NCI-H1092 treated with DMSO at 0.1 percent for 48 hours (cell line): ENCODE data around the gene MARCKS.

Experiments used
- DNase-seq: peaks from one replicate; lab custom pipeline; 2025; lab: John Stamatoyannopoulos, UW

Gene MARCKS, protein sequence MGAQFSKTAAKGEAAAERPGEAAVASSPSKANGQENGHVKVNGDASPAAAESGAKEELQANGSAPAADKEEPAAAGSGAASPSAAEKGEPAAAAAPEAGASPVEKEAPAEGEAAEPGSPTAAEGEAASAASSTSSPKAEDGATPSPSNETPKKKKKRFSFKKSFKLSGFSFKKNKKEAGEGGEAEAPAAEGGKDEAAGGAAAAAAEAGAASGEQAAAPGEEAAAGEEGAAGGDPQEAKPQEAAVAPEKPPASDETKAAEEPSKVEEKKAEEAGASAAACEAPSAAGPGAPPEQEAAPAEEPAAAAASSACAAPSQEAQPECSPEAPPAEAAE

DNA sequence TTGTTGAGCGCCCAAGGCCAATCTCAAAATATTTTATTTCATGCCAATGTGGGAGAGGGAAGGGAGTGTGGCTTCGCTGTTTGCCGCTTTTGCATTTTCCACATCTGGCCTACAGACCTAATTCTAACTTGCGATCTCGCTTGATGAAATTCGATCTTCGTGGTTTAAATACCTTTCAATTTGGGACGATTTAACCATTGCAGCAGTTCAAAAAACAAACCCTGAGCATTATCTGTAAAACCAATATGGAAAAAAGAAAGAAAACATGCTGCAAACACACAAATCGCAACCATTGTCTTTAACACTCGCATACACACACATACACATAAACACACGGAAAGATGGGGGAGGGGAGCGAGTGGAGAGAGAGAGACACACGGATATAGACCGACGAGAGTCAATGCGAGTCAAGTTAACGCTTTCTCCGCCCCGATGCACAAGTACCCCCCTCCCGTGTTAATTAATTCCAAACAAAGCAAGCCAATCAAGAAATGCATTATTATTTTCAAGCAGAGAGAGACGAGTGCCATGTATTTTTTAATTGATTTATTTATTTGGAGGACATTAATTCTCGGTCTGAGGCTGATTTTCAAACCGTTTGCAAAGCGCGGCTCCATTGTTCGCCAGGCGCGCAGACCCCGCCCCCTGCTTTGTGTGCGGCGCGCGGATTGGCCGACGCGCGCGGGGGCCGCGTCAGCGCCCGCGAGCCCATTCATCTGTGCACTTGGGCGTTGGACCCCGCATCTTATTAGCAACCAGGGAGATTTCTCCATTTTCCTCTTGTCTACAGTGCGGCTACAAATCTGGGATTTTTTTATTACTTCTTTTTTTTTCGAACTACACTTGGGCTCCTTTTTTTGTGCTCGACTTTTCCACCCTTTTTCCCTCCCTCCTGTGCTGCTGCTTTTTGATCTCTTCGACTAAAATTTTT lies at the start of gene MARCKS:
TSS of gene MARCKS (plus strand) at position 721 of the 931 bp plus-strand sequence. CDS start 401 bp downstream, outside the sequence.
- DNase-seq = peak; percentile 93

DNA sequence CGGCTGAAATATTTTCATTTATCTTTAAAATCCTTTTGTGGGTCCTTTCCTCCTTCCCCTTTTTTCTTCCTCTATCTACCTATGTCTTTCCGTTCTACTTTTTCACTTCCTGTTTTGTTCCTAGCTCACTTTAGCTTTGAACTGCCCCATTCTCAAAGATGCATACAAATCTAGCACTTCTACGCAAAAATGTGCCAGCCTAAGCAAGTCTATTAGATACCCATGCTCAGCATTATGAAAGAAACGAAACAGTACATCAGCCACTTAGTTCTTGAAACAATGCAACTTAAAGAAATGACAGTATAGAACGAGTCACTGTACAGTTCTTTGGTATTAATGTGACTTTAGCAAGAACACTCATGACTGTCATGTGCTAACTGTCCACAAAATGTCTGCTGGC lies 47.3 kb upstream of the MARCKS start:
- DNase-seq = no peak

DNA sequence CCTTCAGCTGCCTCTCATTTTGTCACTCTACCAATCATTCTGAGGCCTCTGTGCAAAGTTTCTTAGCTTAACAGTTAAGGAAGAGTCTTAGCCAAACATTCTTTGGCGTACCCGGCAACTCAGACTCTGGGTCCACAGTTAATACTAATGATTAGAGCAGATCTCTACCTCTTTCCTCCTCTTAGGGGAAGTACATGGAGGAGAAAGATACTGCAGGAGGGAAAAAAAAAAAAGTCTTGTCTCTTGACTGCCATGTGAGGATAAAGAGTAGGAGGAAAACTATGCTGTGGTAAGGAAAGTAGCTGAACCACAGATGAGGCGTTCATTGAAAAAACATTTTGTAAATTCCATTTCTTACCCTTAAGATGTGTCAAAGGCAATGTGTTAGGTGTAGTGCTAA lies 44.0 kb upstream of the MARCKS start:
- no peak for DNase-seq

DNA sequence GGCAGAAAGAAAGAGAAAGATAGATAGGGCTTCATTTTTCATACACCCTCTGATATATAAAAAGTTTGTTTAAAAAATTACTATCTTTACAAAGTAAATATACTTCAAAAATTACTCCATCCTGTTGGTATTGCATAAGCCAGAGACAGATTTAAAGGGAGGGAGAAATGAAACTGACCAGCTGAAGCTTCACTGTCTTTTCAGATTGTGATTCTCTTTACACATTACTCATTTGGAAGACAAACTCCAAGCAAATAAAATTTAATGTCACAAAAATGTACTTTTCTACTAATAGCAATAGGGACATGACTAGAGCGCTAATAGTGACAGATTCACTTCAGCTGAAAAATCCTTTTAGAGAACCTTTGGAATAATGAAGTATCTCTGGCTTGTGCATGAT lies 38.6 kb upstream of the MARCKS start:
- no peak for DNase-seq

DNA sequence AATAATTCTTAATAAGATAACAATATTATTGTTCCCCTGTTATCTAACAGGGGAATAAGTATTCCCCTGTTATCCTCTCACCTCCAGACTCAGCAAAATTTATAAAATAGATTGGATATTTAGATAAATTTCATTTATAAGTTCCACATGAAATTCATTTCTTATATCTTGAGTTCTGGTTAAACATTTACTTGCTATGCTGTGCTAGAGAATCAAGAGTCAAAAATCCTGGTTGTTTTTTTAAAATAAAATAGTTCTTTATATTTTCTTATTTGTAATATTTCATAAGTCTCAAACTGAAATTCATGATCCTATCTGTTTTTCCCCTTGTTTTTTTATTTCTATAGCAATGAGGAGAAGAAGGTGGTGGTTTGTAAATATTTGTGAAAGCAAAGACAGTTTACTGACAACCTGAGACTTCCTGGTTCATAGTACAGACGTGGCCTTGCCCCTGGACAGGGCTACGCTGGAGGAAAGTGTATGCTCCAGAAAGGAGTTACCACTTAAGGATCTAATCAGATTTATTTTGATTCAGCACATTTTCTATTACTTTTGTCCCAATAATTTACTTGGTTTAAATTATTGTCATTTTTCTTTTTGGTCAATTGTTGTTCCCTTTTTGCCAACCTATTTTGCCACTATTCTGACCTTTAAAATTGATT lies 37.8 kb upstream of the MARCKS start:
- DNase-seq = no peak

DNA sequence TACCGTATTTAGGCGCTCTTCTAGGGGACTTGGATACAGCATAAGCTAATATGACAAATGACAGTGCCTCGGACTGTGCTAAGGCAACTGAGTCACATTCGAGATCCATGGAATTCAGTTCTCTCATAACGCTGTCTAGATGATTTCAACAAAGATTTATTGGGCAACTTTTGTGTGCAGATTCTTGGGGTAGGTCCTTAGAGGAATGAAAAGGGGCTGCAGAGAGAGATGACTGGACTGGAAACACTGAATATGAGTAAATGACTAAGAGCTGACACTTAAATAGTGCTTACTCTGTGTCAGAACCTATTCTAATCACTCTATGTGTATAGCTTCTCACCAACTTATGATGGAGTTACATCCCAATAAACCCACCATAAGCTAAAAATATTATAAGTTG lies 36.4 kb upstream of the MARCKS start:
- DNase-seq = no peak

DNA sequence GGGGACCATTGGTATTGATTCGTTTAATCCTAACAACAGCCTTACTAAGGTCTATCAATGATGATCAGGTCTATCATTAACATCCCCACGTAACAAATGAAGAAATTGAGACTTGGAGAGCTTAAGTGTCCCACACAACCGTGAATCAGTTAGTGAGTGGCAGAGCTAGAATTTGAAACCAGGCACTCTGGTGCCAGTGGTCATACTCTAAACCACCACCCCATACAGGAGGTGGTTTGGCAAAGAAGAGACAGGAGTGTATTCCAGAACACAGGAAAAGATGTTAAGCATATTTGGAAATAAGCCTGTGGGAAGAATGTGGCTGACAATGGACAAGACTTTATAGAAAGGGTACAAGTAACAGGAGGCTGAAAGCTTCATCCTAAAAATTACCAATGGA lies 35.7 kb upstream of the MARCKS start:
- DNase-seq = no peak

DNA sequence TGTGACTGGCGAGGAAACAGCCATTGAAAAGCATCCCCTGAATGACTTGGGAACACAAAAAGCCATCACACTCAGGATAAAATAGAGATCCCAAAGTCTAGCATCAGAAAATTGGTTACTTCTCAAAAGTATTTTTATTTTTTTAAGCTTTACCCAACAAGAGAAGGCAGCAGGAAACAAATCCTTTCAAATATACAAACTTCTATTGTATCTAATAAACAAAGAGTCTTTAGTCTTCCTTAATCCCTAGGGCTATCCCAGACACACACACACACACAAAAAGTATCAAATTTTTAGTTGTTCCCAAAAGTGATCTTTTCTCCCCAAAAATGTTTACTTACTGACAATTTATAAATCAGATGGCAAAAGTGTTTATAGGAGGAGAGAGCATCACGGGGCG lies 33.2 kb upstream of the MARCKS start:
- DNase-seq = no peak

DNA sequence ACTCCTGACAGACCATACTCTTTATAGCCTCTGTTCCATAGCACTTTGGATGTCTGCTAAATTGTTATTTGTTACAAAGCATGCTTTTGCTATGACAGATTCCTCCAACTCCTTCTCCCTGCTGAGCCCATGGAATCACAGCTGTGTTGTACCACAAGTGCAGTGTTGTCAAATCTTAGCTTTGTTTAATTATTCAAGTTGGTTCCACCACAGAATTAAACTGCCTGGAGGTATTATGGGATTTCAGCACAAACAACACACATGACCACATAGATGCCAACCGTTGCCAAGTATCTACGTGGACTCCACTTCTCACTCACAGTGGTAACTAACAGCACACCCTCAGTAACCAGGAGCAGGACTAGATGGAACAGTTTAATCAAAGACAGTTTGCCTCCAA lies 32.7 kb upstream of the MARCKS start:
- DNase-seq = no peak

DNA sequence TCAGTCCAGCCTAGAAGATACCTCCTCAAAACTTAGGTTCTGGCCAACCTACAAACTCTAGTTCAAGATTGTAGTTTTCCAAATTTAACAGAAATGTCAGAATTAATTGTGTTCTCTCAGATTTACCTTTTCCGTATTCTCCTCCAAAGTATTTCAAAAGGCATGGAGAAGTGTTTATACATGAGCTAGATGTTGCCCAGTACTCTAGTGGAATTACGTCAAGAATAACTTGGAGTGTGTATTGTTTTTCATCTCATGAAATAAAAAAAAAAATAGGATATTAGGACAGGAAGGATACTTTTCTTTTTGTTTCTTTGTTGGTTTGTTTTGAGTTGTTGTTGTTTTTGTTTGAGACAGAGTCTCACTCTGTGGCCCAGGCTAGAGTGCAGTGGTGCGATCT lies 32.3 kb upstream of the MARCKS start:
- no peak for DNase-seq

DNA sequence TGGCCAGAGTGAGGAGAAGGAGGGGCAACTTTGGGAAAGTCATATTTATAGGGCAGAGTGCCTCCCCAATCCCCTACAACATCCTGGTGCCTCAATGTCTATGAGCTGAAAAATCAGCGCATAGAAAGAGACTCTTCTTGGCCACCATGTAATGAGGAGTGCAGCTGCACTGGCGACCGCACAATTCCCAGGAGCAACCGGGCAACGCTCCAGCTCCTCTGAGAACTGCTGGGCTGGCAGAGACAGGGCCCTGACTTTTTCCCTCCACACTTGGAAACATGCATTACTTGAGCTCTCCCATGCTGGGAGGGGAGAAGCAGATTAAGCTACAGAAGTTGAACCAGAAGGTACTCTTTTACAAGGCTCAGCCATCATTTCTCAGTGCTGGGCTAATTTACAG lies 31.4 kb upstream of the MARCKS start:
- peak; percentile 79 for DNase-seq

DNA sequence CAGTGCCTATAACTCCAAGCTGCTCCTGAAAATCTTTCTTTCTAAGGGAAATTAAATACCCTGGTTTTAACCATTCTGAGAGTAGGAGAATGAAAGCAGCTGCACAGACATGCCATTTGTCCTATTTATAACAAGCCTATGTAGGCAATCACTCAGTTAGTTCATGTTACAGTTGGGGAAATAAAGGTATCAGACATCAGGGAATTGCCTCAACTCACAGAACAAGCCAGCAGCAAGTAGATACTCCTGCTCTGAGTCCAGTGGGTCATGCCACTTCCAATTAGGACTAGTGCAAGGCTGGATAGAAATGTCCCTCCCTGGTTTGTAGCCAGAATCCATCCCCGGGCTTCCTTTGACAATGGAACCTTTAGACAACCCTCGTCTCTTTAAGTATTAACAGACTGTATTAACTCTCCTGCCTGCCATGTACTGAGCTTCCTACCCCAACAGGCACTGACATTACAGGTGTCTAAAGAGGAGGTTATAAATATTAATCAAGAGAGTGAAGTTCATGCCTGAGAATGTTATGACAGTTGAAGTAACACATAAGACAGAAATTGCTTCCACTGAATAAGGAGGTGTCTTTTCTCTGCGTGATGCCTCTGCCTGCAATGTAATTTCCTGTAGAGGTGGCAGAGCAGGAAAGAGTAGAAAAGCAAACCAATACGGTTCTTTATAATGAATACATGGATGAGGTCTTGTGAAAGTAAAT lies 28.0 kb upstream of the MARCKS start:
- DNase-seq = no peak

DNA sequence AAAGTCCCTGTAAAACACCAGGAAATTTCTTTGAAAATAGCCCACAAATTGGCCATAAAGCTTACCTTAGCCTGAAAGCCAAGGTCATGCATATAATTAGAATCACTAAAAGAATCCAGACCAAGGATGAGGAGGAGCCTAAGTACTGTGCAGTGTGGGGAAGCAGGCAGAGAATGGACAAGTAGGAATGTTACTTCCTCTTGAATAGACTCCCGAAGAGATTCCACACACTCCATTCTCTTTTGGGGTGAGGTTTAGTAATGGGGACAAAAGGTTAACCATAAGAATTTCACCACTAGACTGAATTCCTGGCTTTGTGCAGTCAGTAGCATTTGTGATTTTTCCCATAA lies 27.5 kb upstream of the MARCKS start:
- DNase-seq = no peak

DNA sequence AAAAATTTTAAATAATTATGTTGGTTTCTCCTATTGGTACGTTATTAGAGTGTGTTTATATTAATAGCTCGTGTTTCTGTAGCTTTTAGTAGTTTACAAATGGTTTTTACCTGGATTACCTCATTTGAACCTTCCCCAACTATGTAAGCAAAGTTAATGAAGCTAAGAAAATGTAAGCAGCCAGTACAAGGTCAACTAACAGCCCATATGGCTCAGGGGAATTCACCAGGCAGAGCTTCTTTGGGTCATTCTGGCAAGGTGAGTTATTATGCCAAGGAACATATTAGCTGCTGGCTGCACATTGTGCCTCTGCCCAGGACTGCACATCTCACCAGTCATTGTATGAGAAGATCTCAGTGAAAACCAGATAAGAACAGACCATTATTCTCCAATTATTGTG lies 27.0 kb upstream of the MARCKS start:
- DNase-seq = no peak

DNA sequence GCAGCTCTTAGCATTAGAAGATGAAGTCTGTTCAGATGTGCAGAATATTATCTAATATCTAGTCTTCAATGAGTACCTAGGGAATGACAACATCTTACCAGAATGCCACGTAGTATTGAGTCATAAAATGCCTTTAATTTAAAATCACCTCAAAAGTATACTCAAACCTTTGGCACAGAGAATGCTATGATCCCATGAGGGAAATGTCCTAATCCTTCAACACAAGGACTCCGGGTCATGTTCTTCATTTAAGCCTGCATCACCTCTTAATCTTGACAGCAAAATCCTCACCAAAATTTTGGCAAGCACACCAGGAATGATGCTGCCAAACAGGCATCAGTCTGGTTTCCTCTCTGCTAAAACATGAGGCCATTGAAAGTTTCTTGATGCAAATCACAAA lies 23.6 kb upstream of the MARCKS start:
- DNase-seq = no peak

DNA sequence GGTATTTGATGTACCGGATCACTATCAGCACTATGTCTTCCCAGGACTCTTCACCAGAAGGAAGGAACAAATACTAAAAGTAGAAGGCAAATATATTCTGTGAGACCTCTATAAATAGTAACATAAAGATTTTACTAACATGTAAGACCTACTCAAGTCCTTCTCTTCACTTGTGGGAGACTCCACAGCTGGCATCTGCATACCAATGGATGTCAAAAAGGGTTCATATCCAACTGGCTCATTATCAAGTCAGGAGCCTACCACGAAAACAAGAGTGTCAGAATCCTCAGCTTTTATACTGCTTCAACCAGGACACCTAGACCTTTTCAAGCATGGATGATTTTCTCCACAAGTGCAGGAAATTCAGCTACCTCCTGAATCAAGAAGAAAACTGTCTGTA lies 20.0 kb upstream of the MARCKS start:
- no peak for DNase-seq

DNA sequence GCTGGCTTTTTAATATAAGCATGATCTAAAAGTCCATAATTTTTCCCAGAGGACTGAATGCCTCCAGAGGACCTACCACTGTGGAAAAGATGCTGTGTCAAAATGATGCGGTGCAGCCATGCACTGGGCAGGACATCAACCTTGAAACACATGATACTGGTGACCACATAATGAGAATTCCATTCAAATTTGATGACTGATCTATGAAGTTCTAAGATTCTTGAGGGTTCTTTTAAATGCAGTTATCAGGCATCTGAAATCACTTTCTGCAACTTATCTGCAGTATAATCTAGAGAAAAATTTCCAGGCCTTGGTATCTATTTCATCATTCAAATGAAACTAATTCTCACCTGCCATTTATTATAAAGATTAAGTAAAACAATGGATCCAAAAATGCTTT lies 15.0 kb upstream of the MARCKS start:
- DNase-seq = no peak

DNA sequence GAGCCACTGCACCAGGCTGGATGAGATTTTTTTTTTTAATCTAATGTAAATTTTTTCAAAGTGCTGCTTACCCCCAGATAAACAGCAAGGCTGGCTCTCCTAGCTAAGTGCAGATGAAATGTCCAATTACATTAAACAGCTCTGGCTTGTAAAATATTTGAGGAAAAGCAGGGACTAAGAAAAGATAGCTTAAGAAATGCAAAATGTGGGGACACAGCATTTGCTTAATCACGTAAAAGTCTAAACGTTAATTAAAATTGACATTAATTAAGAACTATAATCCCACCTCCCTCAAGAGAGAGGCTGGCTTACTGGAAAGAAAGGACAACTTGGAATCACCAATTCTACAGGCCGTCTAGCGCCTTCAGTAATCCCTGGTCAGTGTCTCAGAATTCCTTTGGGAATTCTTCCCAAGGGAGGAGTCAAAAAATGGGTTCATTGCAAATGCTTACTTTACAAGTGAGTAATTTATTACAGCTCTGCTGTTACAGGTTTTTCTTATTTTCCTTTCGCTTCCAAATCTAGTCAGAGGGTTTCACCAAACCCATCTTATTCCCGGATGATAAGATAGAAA lies 13.6 kb upstream of the MARCKS start:
- no peak for DNase-seq

DNA sequence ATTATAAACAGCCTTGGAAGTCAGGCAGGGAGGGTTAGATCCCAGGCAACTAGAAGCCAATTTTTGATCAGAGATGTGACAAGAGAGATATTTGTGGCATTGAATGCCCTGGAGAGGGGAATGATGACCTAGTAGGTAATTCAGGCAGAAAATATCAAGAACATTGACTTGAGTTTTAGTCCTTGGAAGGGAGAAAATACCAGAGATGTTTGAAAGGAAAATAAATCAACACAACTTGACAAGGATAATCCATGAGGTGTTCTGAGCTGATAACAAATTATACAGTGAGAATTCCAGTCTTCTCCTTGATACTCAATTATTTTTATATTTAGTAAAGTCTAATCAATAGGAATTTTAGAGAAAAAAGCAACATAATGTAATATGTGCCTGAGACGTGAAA lies 10.6 kb upstream of the MARCKS start:
- DNase-seq = no peak

DNA sequence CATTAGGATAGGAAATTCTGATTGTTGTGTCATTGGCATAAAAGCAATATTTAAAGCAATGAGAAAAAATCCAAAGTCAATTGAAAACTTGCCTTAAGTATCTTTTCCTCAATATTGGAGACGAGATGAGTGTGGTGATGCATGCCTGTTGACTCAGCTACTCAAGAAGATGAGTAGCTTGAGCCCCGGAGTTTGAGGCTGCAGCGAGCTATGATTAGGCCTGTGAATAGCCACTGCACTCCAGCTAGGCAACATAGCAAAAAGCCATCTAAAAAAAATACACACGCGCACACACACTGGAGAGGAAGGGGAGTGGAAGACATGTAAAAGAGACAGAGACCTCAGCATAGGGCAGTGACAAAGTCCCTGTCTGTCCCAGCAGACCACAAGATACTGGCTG lies 9.7 kb upstream of the MARCKS start:
- DNase-seq = no peak

DNA sequence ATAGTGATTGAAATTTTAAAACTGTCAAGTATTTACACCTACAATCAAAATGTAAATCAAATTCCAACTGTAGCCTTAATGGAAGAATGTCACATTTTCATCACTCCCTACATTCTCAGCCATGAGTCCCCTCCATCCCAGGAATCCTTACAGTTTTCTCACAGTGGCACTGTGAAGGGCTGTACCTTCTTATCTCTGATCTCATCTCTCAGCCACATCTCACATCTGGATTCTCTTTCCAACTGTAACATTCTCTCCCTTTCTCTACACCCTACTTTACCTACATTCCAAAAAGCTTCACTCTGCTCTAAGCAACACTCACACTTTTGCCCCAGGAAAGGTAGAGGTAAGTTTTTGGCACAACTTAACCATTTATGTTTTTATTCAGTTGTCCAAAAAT lies 8.9 kb upstream of the MARCKS start:
- no peak for DNase-seq

DNA sequence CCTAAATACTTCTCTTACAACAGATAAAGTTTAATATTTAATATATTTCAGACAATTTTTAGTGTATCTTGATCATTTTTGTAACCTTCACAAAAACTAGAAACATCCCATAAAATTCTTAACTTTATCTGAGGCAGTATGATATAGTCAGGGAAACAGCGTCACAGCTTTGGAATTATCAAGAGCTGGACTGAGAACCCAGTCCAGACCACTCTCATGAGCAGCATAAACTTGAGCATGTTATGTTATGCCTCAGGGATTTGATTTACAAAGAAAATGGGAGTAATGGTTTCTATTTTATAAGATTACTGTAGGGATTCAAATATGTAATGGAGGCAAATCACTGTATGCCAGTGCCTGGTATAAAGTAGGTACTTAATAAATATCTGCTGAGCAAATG lies 8.3 kb upstream of the MARCKS start:
- DNase-seq = no peak
